Measurements from ENCODE around the gene TAF4. TPM values are rescaled to one million over a fixed set of nuclear protein-coding genes. Genes with fewer than 3 reads are reported as not detected.

Gene TAF4
- total RNA-seq, 4 donors from 2014 or later: 12.0 to 19.9 (median 16.2) TPM

DNA sequence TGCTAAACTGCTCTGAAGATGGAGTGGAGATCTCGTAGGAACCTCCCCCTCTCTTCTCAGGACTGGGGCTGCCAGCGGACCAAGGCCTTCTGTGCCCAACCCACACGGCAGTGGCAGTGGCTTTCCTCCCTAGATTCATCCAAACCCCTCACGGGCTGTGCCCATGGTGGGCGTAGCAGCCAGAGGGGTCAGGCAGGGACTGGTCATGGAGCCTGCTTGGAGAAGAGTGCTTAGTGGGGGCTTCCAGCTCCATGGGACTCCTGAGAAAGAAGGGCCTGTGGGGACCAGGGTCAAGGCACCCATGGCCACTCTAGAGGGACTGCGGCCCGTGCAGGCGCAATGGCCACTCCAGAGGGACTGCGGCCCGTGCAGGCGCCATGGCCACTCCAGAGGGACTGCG lies 86.6 kb downstream of the TAF4 start:
- no peak for DNase-seq (ENCODE audit: extremely low spot score)
- Histone ChIP-seq H3K9me3 (no peaks in the 10 kb centered on the region), H3K27ac (replicated peaks in 1 of 4) (no peak overlapping the region), H3K4me1 (no peaks in the 10 kb centered on the region), H3K36me3 (peaks cover 0 to 68% (median 45%) of the 10 kb centered on the region in 4 donors), H3K27me3 (no peaks in the 10 kb centered on the region), H3K4me3 (no peak overlapping the region)
- intact Hi-C loops (cut with DNase I): no loop called here
- TF ChIP-seq POLR2AphosphoS5 (IDR thresholded peaks at IDR 0.05) (no peak), POLR2A (IDR thresholded peaks at IDR 0.05; ENCODE audit: low read depth) (no peak), EP300 (IDR thresholded peaks at IDR 0.05) (no peak)
- TF ChIP-seq, protein P1, sequence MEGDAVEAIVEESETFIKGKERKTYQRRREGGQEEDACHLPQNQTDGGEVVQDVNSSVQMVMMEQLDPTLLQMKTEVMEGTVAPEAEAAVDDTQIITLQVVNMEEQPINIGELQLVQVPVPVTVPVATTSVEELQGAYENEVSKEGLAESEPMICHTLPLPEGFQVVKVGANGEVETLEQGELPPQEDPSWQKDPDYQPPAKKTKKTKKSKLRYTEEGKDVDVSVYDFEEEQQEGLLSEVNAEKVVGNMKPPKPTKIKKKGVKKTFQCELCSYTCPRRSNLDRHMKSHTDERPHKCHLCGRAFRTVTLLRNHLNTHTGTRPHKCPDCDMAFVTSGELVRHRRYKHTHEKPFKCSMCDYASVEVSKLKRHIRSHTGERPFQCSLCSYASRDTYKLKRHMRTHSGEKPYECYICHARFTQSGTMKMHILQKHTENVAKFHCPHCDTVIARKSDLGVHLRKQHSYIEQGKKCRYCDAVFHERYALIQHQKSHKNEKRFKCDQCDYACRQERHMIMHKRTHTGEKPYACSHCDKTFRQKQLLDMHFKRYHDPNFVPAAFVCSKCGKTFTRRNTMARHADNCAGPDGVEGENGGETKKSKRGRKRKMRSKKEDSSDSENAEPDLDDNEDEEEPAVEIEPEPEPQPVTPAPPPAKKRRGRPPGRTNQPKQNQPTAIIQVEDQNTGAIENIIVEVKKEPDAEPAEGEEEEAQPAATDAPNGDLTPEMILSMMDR (IDR thresholded peaks at IDR 0.05): no peak
- WGBS: 97% methylated on average over 3 of the region's 12 CpGs

DNA sequence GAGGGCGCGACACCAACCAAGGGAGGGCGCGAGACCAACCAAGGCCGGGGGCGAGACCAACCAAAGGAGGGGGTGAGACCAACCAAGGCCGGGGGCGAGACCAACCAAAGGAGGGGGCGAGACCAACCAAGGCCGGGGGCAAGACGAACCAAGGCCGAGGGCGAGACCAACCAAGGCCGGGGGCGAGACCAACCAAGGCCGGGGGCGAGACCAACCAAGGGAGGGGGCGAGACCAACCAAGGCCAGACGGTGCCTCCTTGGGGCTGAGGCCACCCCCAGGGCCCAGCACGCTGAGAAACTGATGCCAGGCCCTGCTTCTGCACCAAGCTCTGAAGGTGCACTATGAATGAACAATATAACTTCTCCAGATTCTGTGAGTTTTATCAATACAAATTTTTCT lies 87.2 kb downstream of the TAF4 start:
- no peak overlapping the region for H3K27ac ChIP-seq (replicated peaks in 1 of 4)
- WGBS: 96% methylated on average over 19 of the region's 20 CpGs
- H3K9me3 ChIP-seq: no peaks in the 10 kb centered on the region
- DNase-seq (ENCODE audit: extremely low spot score): no peak
- no peaks in the 10 kb centered on the region for H3K4me1 ChIP-seq
- TF ChIP-seq POLR2A (IDR thresholded peaks at IDR 0.05; ENCODE audit: low read depth) (no peak), POLR2AphosphoS5 (IDR thresholded peaks at IDR 0.05) (no peak), EP300 (IDR thresholded peaks at IDR 0.05) (no peak)
- TF ChIP-seq, protein P1 (IDR thresholded peaks at IDR 0.05): no peak
- peaks cover 0 to 68% (median 47%) of the 10 kb centered on the region in 4 donors for H3K36me3 ChIP-seq
- intact Hi-C loops (cut with DNase I): no loop called here
- no peak overlapping the region for H3K4me3 ChIP-seq
- H3K27me3 ChIP-seq: no peaks in the 10 kb centered on the region

DNA sequence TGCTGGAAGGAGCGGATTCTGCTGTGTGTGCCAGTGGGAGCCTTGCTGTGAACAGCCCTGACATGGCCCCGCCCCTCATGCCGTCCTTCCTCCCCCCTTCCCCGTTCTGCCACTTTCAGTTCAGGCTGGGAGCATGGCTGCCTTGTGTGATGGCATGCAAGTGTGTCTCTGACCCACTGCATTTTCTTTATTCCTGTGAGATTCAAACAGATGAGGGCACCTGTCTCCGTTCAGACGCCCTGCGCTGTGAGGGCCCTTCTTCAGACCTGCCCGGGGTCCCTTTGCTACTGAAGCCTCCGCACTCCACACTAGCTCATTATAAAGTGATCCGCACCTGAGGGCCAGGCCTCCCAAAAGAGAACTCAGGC lies 88.3 kb downstream of the TAF4 start:
- TF ChIP-seq, protein P1 (IDR thresholded peaks at IDR 0.05): no peak
- TF ChIP-seq POLR2AphosphoS5 (IDR thresholded peaks at IDR 0.05) (no peak), POLR2A (IDR thresholded peaks at IDR 0.05; ENCODE audit: low read depth) (no peak), EP300 (IDR thresholded peaks at IDR 0.05) (no peak)
- no peak for DNase-seq (ENCODE audit: extremely low spot score)
- H3K4me1 ChIP-seq: no peaks in the 10 kb centered on the region
- H3K36me3 ChIP-seq: peaks cover 8 to 71% (median 51%) of the 10 kb centered on the region in 4 donors
- no peak overlapping the region for H3K27ac ChIP-seq (replicated peaks in 1 of 4)
- no peak overlapping the region for H3K4me3 ChIP-seq
- H3K9me3 ChIP-seq: no peaks in the 10 kb centered on the region
- intact Hi-C loops (cut with DNase I): no loop called here
- H3K27me3 ChIP-seq: no peaks in the 10 kb centered on the region
- 94% methylated on average over 10 of the region's 10 CpGs for WGBS

DNA sequence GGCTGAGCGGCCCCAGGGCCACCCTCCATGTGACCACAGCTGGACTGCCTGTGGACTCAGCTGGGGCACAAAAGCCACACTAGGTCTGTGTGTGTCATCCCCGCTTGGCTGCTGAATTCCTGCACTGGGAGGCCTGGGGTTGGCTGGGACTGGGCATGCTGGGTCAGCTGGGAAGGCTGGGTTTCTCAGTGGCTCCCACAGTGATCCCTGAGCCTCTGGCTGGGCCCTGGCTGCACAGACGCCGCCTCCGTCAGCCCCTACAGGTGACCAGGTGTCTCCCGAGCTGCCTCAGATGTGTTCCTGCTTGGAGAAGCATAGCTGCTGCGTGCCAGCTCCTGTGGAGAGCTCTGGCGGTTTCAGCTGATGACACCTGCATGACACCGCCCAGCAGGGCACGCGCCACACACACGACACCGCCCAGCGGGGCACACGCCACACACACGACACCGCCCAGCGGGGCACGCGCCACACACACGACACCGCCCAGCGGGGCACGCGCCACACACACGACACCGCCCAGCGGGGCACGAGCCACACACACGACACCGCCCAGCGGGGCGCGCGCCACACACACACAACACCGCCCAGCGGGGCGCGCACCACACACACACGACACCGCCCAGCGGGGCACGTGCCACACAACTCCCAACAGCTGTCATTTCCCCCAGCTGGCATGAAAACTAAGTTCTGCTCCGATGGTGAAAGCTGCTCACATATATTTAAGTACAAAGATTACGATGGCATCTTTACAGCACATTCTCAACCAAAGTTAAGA lies 88.8 kb downstream of the TAF4 start:
- no peak for DNase-seq (ENCODE audit: extremely low spot score)
- 96% methylated on average over 33 of the region's 45 CpGs for WGBS
- peaks cover 10 to 76% (median 53%) of the 10 kb centered on the region in 4 donors for H3K36me3 ChIP-seq

More for the DNA sequence above, 88.8 kb downstream of the TAF4 start:
- intact Hi-C loops (cut with DNase I): no loop called here
- H3K27ac ChIP-seq (replicated peaks in 1 of 4): no peak overlapping the region
- H3K27me3 ChIP-seq: no peaks in the 10 kb centered on the region
- no peaks in the 10 kb centered on the region for H3K9me3 ChIP-seq
- TF ChIP-seq EP300 (IDR thresholded peaks at IDR 0.05): no peak
- TF ChIP-seq POLR2AphosphoS5 (IDR thresholded peaks at IDR 0.05): no peak
- TF ChIP-seq, protein P1 (IDR thresholded peaks at IDR 0.05): no peak
- TF ChIP-seq POLR2A (IDR thresholded peaks at IDR 0.05; ENCODE audit: low read depth): no peak
- no peak overlapping the region for H3K4me3 ChIP-seq
- no peaks in the 10 kb centered on the region for H3K4me1 ChIP-seq
